ENCODE data around the gene SLC17A2.

DNA sequence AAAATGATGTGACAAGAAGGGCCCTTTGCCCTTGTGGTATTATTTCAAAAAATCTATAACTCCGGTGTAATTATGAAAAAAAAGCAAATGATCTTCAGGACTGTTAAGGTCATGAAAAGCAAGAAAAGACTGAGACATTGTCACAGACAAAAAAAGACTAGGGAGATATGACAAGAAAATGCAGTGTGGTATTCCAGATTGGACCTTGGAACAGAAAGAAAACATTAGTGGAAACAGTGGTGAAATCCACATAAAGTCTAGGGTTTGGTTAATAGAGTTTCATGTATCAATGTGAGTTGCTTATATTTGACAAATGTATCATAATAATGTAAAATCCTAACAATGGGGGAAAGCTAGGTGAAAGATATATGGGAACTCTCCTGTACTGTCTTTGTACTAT is 29.6 kb downstream of the SLC17A2 start:
- TF ChIP-seq, protein P1, sequence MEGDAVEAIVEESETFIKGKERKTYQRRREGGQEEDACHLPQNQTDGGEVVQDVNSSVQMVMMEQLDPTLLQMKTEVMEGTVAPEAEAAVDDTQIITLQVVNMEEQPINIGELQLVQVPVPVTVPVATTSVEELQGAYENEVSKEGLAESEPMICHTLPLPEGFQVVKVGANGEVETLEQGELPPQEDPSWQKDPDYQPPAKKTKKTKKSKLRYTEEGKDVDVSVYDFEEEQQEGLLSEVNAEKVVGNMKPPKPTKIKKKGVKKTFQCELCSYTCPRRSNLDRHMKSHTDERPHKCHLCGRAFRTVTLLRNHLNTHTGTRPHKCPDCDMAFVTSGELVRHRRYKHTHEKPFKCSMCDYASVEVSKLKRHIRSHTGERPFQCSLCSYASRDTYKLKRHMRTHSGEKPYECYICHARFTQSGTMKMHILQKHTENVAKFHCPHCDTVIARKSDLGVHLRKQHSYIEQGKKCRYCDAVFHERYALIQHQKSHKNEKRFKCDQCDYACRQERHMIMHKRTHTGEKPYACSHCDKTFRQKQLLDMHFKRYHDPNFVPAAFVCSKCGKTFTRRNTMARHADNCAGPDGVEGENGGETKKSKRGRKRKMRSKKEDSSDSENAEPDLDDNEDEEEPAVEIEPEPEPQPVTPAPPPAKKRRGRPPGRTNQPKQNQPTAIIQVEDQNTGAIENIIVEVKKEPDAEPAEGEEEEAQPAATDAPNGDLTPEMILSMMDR (IDR thresholded peaks at IDR 0.05) = no peak
- no peak for TF ChIP-seq EZH2 (IDR thresholded peaks at IDR 0.05; ENCODE audit: borderline replicate concordance, insufficient read depth, low read depth, low read length, poor library complexity, severe bottlenecking)
